SIG-M5 (cell line): Measurements from ENCODE around the gene WDR33.

Source experiments
- DNase-seq: peaks from one replicate; lab custom pipeline; 2025; lab: John Stamatoyannopoulos, UW

WDR33 gene

GRCh38 chr2:127695491-127696472 lies 115.2 kb downstream of the WDR33 start:
- no peak for DNase-seq

- no peak for DNase-seq
Observed at GRCh38 chr2:127694986-127695385, 116.0 kb downstream of the WDR33 start.

- no peak for DNase-seq
Observed at GRCh38 chr2:127690696-127691095, 120.3 kb downstream of the WDR33 start.

DNA sequence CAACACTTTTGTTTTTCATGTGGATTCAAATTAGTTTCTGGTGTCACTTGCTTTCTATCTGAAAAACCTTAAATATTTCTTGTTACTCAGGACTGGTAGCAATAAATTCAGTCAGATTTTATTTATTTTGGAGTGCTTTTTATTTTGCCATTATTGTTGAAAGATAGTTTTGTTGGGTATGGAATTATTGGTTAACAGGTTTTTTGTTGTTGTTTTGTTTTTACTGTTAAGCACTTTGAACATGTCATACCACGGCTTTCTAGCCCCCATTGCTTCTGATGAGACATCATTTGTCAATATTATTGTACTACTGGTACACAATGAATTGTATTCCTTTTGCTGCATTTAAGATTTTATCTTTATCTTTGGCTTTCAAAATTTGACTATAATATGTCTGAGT lies 122.6 kb downstream of the WDR33 start:
- no peak for DNase-seq

DNA sequence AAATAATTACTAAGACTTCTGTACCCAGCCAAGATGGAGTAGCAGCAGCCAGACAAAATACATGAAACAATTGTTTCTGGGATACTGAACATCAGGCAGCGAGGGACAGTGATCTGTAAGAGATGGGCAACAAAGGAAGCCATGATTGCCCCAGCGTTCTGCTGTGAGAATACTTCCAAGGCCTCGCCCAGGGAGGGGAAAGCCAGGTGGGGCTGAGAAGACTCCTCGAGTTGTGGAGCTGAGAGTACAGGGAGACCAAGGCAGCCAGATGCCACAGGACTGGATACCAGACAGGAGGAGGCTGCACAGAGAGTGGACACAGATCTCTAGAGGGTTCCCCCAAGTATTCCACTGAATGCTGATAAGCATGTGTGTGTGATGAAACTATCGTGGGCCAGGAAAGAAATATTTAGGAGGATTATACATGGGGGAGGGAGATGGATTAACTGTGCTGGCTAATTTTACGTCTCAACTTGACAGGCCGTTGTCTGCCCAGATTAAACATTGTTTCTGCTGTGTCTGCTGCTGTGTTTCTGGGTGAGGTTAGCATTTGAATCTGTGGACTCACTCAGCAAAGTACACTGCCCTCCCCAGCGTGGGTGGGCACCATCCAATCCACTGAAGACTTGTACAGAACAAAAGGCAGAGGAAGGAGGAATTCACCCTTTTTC lies 125.4 kb downstream of the WDR33 start:
- no peak for DNase-seq

DNA sequence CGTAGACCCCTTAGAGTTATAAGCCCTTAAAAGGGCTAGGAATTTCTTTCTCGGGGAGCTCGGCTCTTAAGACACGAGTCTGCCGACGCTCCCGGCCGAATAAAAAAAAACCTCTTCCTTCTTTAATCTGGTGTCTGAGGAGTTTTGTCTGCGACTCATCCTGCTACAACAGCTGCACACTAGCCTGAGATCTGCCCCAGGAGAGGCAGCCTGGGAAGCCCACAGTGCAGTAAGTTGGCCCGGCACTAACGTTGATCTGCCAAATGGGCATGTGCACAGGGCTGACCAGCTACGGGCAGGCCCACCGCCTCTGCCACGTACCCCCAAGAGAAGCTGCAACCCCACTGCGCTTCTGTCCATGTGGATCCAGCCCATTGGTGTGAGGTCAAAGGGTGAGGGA lies 127.2 kb downstream of the WDR33 start:
- no peak for DNase-seq

DNA sequence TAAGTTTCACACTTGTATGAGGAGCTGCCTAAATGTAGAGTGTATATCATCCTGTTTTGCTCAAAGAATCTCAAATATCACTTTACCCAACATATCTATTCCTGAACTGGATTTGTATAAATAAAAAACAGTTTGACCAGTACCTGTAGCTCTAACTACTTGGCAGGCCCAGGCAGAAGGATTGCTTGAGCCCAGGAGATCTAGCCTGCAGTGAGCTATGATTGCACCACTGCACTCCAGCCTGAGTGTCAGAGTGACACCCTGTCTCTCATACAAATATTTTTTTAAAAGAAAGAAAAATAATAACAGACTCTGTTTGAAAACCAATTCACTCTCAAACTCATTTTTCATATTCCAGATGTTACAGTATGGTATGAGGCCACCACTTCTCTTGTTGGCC lies 127.9 kb downstream of the WDR33 start:
- no peak for DNase-seq

- DNase-seq, result no peak
Observed at GRCh38 chr2:127681976-127682857, 128.8 kb downstream of the WDR33 start.

- DNase-seq, result no peak
Observed at GRCh38 chr2:127681288-127681804, 129.6 kb downstream of the WDR33 start.

- no peak for DNase-seq
Observed at GRCh38 chr2:127680706-127681287, 130.2 kb downstream of the WDR33 start.

- DNase-seq, result no peak
Observed at GRCh38 chr2:127679680-127680361, 131.2 kb downstream of the WDR33 start.

DNA sequence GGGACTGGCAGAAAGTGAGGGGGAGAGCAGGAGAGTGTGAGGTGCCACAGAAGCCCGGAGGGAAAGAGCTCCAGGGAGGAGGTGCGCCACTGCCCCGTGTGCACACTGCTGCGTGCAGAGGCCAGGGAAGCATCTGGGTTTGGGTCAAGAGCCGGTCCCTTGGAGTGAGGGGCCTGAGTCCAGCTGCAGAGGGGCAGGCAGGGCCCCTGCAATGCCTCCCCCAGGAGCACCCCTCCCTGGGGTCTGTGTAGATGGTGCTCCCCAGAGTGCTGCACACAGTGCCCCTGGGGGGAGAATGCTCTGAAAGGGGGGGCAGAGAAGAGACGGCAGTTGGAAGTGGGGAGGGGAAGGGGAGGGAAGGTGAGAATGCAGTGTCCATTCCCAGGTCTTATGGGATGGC lies 132.0 kb downstream of the WDR33 start:
- DNase-seq, result no peak

DNA sequence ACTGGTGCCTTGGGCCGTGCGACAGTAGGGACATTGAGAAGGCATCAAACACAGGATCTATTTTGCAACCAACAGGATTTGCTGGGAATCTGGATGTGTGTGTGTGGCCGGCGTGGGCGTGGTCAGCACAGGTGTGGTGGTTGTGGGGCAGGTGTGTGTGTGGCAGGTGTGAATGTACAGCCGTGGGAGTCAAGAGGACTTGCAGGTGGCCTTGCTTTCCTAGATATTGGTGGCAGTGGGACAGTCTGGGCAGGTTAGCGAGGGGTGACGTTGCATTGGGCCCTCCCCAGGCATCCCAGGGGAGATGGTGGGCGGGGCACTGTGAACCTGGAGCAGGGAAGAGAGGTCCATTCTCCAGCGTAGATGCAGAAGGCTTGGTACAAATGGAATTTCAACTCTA lies 132.4 kb downstream of the WDR33 start:
- DNase-seq, result no peak

DNA sequence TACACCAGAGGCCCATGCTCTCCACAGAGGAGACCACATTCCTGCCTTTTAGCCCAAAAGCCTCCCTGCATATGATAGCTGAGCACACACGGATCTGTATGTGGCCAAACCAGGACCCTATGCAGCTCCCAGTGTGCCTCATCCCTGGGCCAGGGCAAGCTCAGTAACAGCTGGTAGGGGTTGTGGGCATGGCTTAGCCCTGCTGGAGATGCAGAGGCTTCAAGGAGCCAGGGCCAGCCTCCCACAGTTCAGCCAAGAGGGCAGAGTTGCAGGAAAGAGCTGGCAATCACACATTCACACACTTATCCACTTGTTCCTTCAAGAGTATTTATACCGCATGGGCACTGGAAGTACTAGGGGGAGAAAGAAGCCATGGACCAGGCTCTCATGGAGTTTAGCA lies 134.1 kb downstream of the WDR33 start:
- DNase-seq, result no peak

- DNase-seq, result no peak
Observed at GRCh38 chr2:127675331-127676261, 135.4 kb downstream of the WDR33 start, which contains the start of gene LIMS2. Gene LIMS2, minus strand, starts transcription at chr2:127675530. Its CDS starts 506 bp downstream, at chr2:127675024.

DNA sequence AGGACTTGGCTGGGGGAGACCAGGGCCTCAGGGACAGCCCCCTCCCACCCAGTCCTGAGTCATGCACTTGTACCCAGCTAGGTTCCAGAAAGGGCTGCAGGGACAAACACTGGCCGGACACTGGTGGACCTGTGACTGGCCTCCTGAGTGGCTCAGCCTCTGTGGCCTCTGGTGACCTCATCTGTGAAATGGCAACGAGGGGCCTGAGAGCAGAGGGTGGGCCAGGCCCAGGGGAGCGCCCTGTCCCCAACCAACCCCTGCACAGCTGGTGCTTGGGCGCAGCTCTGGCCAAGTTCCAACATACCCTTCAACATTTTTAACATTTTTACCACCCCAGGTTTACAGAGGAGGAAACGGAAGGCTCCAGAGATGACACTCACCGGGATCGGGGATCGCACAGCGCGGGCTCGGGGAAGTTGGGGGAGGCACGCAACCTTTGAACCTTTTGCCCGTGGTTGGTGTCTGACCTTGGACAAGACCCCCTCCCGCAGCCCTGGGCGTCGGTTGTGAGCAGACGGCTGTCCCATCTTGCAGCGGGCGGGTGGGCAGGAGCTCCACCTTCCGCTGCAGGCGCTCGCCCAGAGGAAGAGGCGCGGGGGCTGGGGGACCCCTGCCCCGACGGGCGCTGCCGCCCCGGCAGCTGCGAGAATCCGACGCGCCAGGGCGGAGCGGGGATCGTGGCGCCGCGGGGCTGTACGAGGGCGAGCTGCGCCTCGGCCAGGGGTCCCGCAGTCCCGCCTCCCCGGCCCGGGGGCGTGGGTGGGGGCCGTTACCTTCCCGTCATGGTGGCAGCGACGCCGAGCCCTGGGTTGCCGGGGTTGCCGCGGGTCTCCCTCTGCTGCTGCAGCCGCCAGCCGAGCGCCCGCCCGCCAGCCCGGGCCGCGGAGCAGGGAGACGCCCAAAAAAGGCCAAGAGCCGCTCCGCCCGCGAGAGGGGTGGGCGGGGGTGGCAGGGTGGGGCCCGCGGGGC lies 136.4 kb downstream of the WDR33 start:
- DNase-seq, result no peak

- DNase-seq, result no peak
Observed at GRCh38 chr2:127673291-127674069, 137.5 kb downstream of the WDR33 start.
